Measurements from ENCODE around the gene USP17L10.
"Not testable (repeated sequence)": the region's sequence is repeated elsewhere in the genome, so short reads cannot be mapped to it uniquely, and the experiment has no call there.

Gene USP17L10, protein sequence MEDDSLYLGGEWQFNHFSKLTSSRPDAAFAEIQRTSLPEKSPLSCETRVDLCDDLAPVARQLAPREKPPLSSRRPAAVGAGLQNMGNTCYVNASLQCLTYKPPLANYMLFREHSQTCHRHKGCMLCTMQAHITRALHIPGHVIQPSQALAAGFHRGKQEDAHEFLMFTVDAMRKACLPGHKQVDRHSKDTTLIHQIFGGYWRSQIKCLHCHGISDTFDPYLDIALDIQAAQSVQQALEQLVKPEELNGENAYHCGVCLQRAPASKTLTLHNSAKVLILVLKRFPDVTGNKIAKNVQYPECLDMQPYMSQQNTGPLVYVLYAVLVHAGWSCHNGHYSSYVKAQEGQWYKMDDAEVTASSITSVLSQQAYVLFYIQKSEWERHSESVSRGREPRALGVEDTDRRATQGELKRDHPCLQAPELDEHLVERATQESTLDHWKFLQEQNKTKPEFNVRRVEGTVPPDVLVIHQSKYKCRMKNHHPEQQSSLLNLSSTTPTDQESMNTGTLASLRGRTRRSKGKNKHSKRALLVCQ

DNA sequence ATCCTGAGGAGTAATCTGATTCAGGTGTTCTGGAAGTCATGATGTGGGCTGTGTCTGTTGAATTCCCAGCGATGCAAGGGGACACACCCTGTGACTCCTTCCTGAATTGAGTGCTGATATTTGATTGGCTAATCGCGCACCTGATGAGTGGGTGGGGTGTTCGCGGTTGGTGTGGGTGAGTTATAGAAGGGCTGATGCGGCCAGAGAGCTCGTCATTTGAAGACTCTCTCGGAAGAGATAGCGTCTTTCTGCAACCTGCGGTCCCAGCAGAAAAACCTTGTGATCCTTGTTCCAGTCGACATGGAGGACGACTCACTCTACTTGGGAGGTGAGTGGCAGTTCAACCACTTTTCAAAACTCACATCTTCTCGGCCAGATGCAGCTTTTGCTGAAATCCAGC lies at the start of gene USP17L10:
Gene USP17L10, plus strand, starts transcription at position 301 of the 400 bp plus-strand sequence. Its CDS starts 0 bp downstream, at position 301.
- H3K4me3 ChIP-seq (ENCODE audit: low read depth, low read length) = not testable (repeated sequence)

DNA sequence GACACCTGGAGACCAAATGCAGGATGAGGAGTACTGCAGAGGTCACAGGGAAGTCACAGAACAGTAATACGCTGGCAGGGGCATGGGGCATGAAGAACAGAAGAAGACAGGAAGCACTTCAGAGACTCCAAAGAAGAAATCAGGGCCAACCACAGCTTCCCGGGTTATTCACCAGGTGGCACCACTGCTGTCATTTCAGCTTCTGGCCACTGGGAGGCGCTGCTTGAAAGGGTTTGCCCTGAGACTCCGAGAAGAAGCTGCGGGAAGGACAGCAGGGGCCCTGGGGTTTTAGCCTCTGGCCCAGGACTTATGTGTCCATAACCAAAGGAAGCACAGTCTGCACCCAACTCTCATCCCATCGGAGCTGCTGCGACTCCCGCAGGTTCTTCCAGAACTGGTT lies 44.5 kb upstream of the USP17L10 start:
- H3K4me3 ChIP-seq (ENCODE audit: low read depth, low read length) = not testable (repeated sequence)

DNA sequence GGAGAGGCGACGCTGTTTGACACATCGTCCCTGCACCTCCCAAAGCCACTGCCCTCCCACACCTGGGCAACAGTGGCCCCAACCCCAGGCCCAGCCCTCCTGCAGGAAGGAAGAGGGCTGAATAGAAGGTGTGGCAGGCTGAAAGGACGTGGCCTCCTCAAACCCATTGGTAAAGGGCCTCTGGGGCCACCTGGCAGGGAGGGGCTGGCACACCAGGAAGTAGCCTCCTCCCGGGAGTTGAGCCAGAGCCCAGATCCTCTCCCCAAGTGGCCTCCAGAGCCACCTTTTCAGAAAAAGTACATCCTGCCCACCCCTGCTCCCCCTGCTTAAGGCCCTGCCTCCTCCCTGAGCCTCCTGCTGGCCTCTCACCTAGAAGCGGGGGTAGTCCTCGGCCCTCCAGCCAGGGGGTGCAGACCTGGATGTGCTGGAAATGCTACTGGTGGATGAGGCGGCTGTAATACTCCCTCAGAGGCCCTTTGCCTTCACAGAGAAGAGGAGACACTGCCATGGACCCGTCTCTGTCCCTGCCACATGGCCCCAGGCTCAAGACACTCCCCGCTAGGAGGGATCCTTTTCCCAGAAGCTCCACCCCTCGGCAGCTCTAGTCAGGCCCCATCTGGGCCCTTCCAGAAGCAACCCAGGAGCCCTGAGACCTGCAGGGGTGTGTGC lies 40.5 kb upstream of the USP17L10 start, which contains the start of gene FAM90A26:
Gene FAM90A26, plus strand, starts transcription at position 619 of the 669 bp plus-strand sequence. CDS start 2,764 bp downstream, outside the sequence.
- not testable (repeated sequence) for H3K4me3 ChIP-seq (ENCODE audit: low read depth, low read length)

DNA sequence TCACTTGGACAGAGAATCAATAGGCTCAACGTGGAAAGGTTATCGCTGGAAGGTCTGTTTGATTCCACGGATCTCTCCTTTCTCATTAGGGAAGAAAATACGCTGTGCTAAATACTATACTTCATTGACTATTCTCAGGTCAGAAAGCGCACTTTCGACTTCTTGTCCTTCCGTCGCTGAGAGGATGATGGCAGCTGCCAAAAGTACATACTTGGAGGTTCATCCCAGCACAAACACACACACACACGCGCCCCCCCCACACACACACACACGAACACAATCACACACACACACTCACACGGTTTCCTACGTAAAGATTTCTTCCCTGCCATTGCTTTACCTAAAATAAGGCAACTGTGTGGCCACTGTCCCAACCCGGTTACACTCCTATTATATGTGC lies 4.2 kb downstream of the USP17L10 start:
- not testable (repeated sequence) for H3K4me3 ChIP-seq (ENCODE audit: low read depth, low read length)

DNA sequence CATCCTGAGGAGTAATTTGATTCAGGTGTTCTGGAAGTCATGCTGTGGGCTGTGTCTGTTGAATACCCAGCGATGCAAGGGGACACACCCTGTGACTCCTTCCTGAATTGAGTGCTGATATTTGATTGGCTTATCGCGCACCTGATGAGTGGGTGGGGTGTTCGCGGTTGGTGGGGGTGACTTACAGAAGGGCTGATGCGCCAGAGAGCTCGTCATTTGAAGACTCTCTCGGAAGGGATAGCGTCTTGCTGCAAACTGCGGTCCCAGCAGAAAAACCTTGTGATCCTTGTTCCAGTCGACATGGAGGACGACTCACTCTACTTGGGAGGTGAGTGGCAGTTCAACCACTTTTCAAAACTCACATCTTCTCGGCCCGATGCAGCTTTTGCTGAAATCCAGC lies 4.6 kb downstream of the USP17L10 start, which contains the start of gene USP17L11:
Gene USP17L11, plus strand, starts transcription at position 301 of the 400 bp plus-strand sequence. Its CDS starts 0 bp downstream, at position 301.
- H3K4me3 ChIP-seq (ENCODE audit: low read depth, low read length) = not testable (repeated sequence)

DNA sequence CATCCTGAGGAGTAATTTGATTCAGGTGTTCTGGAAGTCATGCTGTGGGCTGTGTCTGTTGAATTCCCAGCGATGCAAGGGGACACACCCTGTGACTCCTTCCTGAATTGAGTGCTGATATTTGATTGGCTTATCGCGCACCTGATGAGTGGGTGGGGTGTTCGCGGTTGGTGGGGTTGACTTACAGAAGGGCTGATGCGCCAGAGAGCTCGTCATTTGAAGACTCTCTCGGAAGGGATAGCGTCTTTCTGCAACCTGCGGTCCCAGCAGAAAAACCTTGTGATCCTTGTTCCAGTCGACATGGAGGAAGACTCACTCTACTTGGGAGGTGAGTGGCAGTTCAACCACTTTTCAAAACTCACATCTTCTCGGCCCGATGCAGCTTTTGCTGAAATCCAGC lies 9.4 kb downstream of the USP17L10 start, which contains the start of gene USP17L12:
Gene USP17L12, plus strand, starts transcription at position 301 of the 400 bp plus-strand sequence. Its CDS starts 0 bp downstream, at position 301.
- H3K4me3 ChIP-seq (ENCODE audit: low read depth, low read length) = not testable (repeated sequence)

DNA sequence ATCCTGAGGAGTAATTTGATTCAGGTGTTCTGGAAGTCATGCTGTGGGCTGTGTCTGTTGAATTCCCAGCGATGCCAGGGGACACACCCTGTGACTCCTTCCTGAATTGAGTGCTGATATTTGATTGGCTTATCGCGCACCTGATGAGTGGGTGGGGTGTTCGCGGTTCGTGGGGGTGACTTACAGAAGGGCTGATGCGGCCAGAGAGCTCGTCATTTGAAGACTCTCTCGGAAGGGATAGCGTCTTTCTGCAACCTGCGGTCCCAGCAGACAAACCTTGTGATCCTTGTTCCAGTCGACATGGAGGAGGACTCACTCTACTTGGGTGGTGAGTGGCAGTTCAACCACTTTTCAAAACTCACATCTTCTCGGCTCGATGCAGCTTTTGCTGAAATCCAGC lies 14.1 kb downstream of the USP17L10 start, which contains the start of gene USP17L13:
Gene USP17L13, plus strand, starts transcription at position 301 of the 400 bp plus-strand sequence. Its CDS starts 0 bp downstream, at position 301.
- H3K4me3 ChIP-seq (ENCODE audit: low read depth, low read length) = not testable (repeated sequence)

DNA sequence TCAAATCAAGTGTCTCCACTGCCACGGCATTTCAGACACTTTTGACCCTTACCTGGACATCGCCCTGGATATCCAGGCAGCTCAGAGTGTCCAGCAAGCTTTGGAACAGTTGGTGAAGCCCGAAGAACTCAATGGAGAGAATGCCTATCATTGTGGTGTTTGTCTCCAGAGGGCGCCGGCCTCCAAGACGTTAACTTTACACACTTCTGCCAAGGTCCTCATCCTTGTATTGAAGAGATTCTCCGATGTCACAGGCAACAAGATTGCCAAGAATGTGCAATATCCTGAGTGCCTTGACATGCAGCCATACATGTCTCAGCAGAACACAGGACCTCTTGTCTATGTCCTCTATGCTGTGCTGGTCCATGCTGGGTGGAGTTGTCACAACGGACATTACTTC lies 19.8 kb downstream of the USP17L10 start:
- not testable (repeated sequence) for H3K4me3 ChIP-seq (ENCODE audit: low read depth, low read length)

DNA sequence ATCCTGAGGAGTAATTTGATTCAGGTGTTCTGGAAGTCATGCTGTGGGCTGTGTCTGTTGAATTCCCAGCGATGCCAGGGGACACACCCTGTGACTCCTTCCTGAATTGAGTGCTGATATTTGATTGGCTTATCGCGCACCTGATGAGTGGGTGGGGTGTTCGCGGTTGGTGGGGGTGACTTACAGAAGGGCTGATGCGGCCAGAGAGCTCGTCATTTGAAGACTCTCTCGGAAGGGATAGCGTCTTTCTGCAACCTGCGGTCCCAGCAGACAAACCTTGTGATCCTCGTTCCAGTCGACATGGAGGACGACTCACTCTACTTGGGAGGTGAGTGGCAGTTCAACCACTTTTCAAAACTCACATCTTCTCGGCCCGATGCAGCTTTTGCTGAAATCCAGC lies 23.6 kb downstream of the USP17L10 start, which contains the start of gene USP17L15:
Gene USP17L15, plus strand, starts transcription at position 301 of the 400 bp plus-strand sequence. Its CDS starts 0 bp downstream, at position 301.
- H3K4me3 ChIP-seq (ENCODE audit: low read depth, low read length) = not testable (repeated sequence)

DNA sequence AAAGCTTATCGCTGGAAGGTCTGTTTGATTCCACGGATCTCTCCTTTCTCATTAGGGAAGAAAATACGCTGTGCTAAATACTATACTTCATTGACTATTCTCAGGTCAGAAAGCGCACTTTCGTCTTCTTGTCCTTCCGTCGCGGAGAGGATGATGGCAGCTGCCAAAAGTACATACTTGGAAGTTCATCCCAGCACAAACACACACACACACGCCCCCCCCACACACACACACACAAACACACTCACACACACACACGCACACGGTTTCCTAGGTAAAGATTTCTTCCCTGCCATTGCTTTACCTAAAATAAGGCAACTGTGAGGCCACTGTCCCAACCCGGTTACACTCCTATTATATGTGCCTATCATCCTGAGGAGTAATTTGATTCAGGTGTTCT lies 28.0 kb downstream of the USP17L10 start:
- not testable (repeated sequence) for H3K4me3 ChIP-seq (ENCODE audit: low read depth, low read length)

DNA sequence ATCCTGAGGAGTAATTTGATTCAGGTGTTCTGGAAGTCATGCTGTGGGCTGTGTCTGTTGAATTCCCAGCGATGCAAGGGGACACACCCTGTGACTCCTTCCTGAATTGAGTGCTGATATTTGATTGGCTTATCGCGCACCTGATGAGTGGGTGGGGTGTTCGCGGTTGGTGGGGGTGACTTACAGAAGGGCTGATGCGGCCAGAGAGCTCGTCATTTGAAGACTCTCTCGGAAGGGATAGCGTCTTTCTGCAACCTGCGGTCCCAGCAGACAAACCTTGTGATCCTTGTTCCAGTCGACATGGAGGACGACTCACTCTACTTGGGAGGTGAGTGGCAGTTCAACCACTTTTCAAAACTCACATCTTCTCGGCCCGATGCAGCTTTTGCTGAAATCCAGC lies 33.1 kb downstream of the USP17L10 start, which contains the start of gene USP17L17:
Gene USP17L17, plus strand, starts transcription at position 301 of the 400 bp plus-strand sequence. Its CDS starts 0 bp downstream, at position 301.
- H3K4me3 ChIP-seq (ENCODE audit: low read depth, low read length) = not testable (repeated sequence)

DNA sequence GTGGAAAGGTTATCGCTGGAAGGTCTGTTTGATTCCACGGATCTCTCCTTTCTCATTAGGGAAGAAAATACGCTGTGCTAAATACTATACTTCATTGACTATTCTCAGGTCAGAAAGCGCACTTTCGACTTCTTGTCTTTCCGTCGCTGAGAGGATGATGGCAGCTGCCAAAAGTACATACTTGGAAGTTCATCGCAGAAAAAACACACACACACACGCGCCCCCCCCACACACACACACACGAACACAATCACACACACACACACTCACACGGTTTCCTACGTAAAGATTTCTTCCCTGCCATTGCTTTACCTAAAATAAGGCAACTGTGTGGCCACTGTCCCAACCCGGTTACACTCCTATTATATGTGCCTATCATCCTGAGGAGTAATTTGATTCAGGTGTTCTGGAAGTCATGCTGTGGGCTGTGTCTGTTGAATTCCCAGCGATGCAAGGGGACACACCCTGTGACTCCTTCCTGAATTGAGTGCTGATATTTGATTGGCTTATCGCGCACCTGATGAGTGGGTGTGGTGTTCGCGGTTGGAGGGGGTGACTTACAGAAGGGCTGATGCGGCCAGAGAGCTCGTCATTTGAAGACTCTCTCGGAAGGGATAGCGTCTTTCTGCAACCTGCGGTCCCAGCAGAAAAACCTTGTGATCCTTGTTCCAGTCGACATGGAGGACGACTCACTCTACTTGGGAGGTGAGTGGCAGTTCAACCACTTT lies 37.7 kb downstream of the USP17L10 start, which contains the start of gene USP17L18:
Gene USP17L18, plus strand, starts transcription at position 678 of the 728 bp plus-strand sequence. Its CDS starts 0 bp downstream, at position 678.
- not testable (repeated sequence) for H3K4me3 ChIP-seq (ENCODE audit: low read depth, low read length)

DNA sequence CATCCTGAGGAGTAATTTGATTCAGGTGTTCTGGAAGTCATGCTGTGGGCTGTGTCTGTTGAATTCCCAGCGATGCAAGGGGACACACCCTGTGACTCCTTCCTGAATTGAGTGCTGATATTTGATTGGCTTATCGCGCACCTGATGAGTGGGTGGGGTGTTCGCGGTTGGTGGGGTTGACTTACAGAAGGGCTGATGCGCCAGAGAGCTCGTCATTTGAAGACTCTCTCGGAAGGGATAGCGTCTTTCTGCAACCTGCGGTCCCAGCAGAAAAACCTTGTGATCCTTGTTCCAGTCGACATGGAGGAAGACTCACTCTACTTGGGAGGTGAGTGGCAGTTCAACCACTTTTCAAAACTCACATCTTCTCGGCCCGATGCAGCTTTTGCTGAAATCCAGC lies 42.6 kb downstream of the USP17L10 start, which contains the start of gene USP17L19:
Gene USP17L19, plus strand, starts transcription at position 301 of the 400 bp plus-strand sequence. Its CDS starts 0 bp downstream, at position 301.
- not testable (repeated sequence) for H3K4me3 ChIP-seq (ENCODE audit: low read depth, low read length)

DNA sequence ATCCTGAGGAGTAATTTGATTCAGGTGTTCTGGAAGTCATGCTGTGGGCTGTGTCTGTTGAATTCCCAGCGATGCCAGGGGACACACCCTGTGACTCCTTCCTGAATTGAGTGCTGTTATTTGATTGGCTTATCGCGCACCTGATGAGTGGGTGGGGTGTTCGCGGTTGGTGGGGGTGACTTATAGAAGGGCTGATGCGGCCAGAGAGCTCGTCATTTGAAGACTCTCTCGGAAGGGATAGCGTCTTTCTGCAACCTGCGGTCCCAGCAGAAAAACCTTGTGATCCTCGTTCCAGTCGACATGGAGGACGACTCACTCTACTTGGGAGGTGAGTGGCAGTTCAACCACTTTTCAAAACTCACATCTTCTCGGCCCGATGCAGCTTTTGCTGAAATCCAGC lies 47.4 kb downstream of the USP17L10 start, which contains the start of gene USP17L20:
Gene USP17L20, plus strand, starts transcription at position 301 of the 400 bp plus-strand sequence. Its CDS starts 0 bp downstream, at position 301.
- not testable (repeated sequence) for H3K4me3 ChIP-seq (ENCODE audit: low read depth, low read length)
